Effector memory CD8-positive, alpha-beta T cell (primary cell): Measurements from ENCODE around the gene TMEM86A.

Source experiments
- ATAC-seq: fragments of 150-1000 bp; cut with Tn5 transposase; replicated peaks from 2 replicates; pipeline ENCODE4 v1.10.0; 2021; ENCODE audit warnings: mild to moderate bottlenecking, moderate library complexity
- DNase-seq, 3 experiments: peaks; one replicate each; pipeline ENCODE4 v3.0.0; 2021
- H3K27ac Mint-ChIP-seq, 2 donors: one replicate each; pipeline ENCODE4 v1.8.0; 2022; ENCODE audit warnings: mild to moderate bottlenecking in 2 of 2, mixed read lengths in 2 of 2, moderate library complexity in 2 of 2
- H3K27me3 Mint-ChIP-seq, 2 donors: one replicate each; pipeline ENCODE4 v1.8.0; 2022; ENCODE audit warnings: mixed read lengths in 2 of 2
- H3K36me3 Mint-ChIP-seq: one replicate; pipeline ENCODE4 v1.8.0; 2022; ENCODE audit warnings: mild to moderate bottlenecking, moderate library complexity, mixed read lengths; ENCODE audit not compliant: insufficient read depth
- H3K4me1 Mint-ChIP-seq, 2 donors: one replicate each; pipeline ENCODE4 v1.8.0; 2022; ENCODE audit warnings: low read depth in 2 of 2, mixed read lengths in 2 of 2
- H3K4me3 Mint-ChIP-seq, 2 donors: one replicate each; pipeline ENCODE4 v1.8.0; 2022; ENCODE audit warnings: mild to moderate bottlenecking in 2 of 2, mixed read lengths in 2 of 2, moderate library complexity in 2 of 2
- H3K9me3 Mint-ChIP-seq, 2 donors: one replicate each; pipeline ENCODE4 v1.8.0; 2022; ENCODE audit warnings: mixed read lengths in 2 of 2

TMEM86A gene

GRCh38 chr11:18721561-18722292 is 23.1 kb downstream of the TMEM86A start:
- peak; percentile 71 for ATAC-seq
- Mint-ChIP-seq H3K36me3 (no peaks in the 10 kb centered on the region), H3K27ac (peak overlapping the region; percentile 22 to 69), H3K4me1 (peaks cover 0 to 16% of the 10 kb centered on the region in 2 donors), H3K9me3 (no peaks in the 10 kb centered on the region), H3K27me3 (no peaks in the 10 kb centered on the region), H3K4me3 (peak overlapping the region; percentile 90 to 96)
- DNase-seq, result peak; percentile 32 to 48 (median 39)

GRCh38 chr11:18722293-18722637 is 23.7 kb downstream of the TMEM86A start:
- ATAC-seq (no peak), DNase-seq (no peak)
- peak overlapping the region in 1 of 2 donors; percentile 69 for H3K27ac Mint-ChIP-seq
- H3K4me3 Mint-ChIP-seq, result peak overlapping the region; percentile 90 to 96
- no peaks in the 10 kb centered on the region for H3K36me3 Mint-ChIP-seq
- no peaks in the 10 kb centered on the region for H3K9me3 Mint-ChIP-seq
- H3K4me1 Mint-ChIP-seq, result peaks cover 0 to 16% of the 10 kb centered on the region in 2 donors
- H3K27me3 Mint-ChIP-seq, result no peaks in the 10 kb centered on the region

- no peaks in the 10 kb centered on the region for H3K36me3 Mint-ChIP-seq
- no peaks in the 10 kb centered on the region for H3K9me3 Mint-ChIP-seq
- no peak overlapping the region for H3K4me3 Mint-ChIP-seq
- no peaks in the 10 kb centered on the region for H3K27me3 Mint-ChIP-seq
- DNase-seq, result no peak
- H3K27ac Mint-ChIP-seq, result no peak overlapping the region
- peaks cover 0 to 19% of the 10 kb centered on the region in 2 donors for H3K4me1 Mint-ChIP-seq
- ATAC-seq, result no peak
Measured at GRCh38 chr11:18723991-18724390, 25.4 kb downstream of the TMEM86A start.

- no peak for ATAC-seq
- DNase-seq, result no peak
- peaks cover 0 to 12% of the 10 kb centered on the region in 2 donors for H3K4me1 Mint-ChIP-seq
- no peaks in the 10 kb centered on the region for H3K9me3 Mint-ChIP-seq
- no peak within 1 kb of the TSS for H3K27ac Mint-ChIP-seq
- no peaks in the 10 kb centered on the region for H3K27me3 Mint-ChIP-seq
- no peaks in the 10 kb centered on the region for H3K36me3 Mint-ChIP-seq
- H3K4me3 Mint-ChIP-seq, result no peak within 1 kb of the TSS
Measured at GRCh38 chr11:18726040-18726439, 27.5 kb downstream of the TMEM86A start, which contains the start of gene IGSF22. Gene IGSF22 (minus strand): TSS chr11:18726188. CDS start chr11:18724236, 1,952 bp downstream.

- peak; percentile 23 to 44 (median 43) for DNase-seq
- H3K9me3 Mint-ChIP-seq, result no peaks in the 10 kb centered on the region
Measured at GRCh38 chr11:18727479-18728236, 29.1 kb downstream of the TMEM86A start.

GRCh38 chr11:18728658-18729057 is 30.1 kb downstream of the TMEM86A start:
- Mint-ChIP-seq H3K27me3 (no peaks in the 10 kb centered on the region), H3K4me1 (peaks cover 4 to 6% of the 10 kb centered on the region in 2 donors), H3K4me3 (no peak overlapping the region), H3K36me3 (no peaks in the 10 kb centered on the region), H3K27ac (no peak overlapping the region), H3K9me3 (no peaks in the 10 kb centered on the region)
- DNase-seq (no peak), ATAC-seq (no peak)

More at GRCh38 chr11:18727479-18728236, 29.1 kb downstream of the TMEM86A start:
- H3K27me3 Mint-ChIP-seq, result no peaks in the 10 kb centered on the region
- H3K4me1 Mint-ChIP-seq, result peaks cover 4 to 6% of the 10 kb centered on the region in 2 donors
- peak; percentile 68 for ATAC-seq
- no peak overlapping the region for H3K27ac Mint-ChIP-seq
- no peak overlapping the region for H3K4me3 Mint-ChIP-seq
- no peaks in the 10 kb centered on the region for H3K36me3 Mint-ChIP-seq

- ATAC-seq (no peak), DNase-seq (no peak)
- no peaks in the 10 kb centered on the region for H3K36me3 Mint-ChIP-seq
- no peak overlapping the region for H3K27ac Mint-ChIP-seq
- H3K4me3 Mint-ChIP-seq, result no peak overlapping the region
- no peaks in the 10 kb centered on the region for H3K9me3 Mint-ChIP-seq
- H3K27me3 Mint-ChIP-seq, result no peaks in the 10 kb centered on the region
- peaks cover 4 to 6% of the 10 kb centered on the region in 2 donors for H3K4me1 Mint-ChIP-seq
Measured at GRCh38 chr11:18729426-18729825, 30.8 kb downstream of the TMEM86A start.

GRCh38 chr11:18730020-18730419 is 31.4 kb downstream of the TMEM86A start:
- Mint-ChIP-seq H3K9me3 (no peaks in the 10 kb centered on the region), H3K36me3 (no peaks in the 10 kb centered on the region), H3K27ac (no peak overlapping the region), H3K4me1 (peaks cover 4 to 6% of the 10 kb centered on the region in 2 donors), H3K27me3 (peaks cover 0 to 5% of the 10 kb centered on the region in 2 donors), H3K4me3 (no peak overlapping the region)
- DNase-seq, result no peak
- no peak for ATAC-seq

GRCh38 chr11:18731441-18731840 is 32.9 kb downstream of the TMEM86A start:
- no peaks in the 10 kb centered on the region for H3K9me3 Mint-ChIP-seq
- no peak for ATAC-seq
- H3K27me3 Mint-ChIP-seq, result peaks cover 0 to 19% of the 10 kb centered on the region in 2 donors
- peak overlapping the region; percentile 39 to 50 for H3K27ac Mint-ChIP-seq
- H3K4me1 Mint-ChIP-seq, result peaks cover 4 to 6% of the 10 kb centered on the region in 2 donors
- DNase-seq, result no peak
- no peak overlapping the region for H3K4me3 Mint-ChIP-seq
- H3K36me3 Mint-ChIP-seq, result peaks cover 2% of the 10 kb centered on the region

- H3K4me1 Mint-ChIP-seq, result peaks cover 4 to 6% of the 10 kb centered on the region in 2 donors
- ATAC-seq, result peak; percentile 84
Measured at GRCh38 chr11:18731949-18732821, 33.6 kb downstream of the TMEM86A start.

GRCh38 chr11:18733202-18733601 is 34.6 kb downstream of the TMEM86A start:
- no peak overlapping the region for H3K4me3 Mint-ChIP-seq
- H3K4me1 Mint-ChIP-seq, result peaks cover 4 to 5% of the 10 kb centered on the region in 2 donors
- no peaks in the 10 kb centered on the region for H3K9me3 Mint-ChIP-seq
- DNase-seq, result no peak
- H3K27me3 Mint-ChIP-seq, result peaks cover 3 to 21% of the 10 kb centered on the region in 2 donors
- ATAC-seq, result no peak
- no peak overlapping the region for H3K27ac Mint-ChIP-seq
- H3K36me3 Mint-ChIP-seq, result peaks cover 2% of the 10 kb centered on the region

More at GRCh38 chr11:18731949-18732821, 33.6 kb downstream of the TMEM86A start:
- Mint-ChIP-seq H3K9me3 (no peaks in the 10 kb centered on the region), H3K4me3 (no peak overlapping the region), H3K27me3 (peaks cover 0 to 21% of the 10 kb centered on the region in 2 donors), H3K27ac (peak overlapping the region; percentile 39 to 50), H3K36me3 (peaks cover 2% of the 10 kb centered on the region)
- DNase-seq, result peak; percentile 62 to 72 (median 72)

- H3K4me3 Mint-ChIP-seq, result no peak overlapping the region
- H3K36me3 Mint-ChIP-seq, result peaks cover 2% of the 10 kb centered on the region
- H3K4me1 Mint-ChIP-seq, result peaks cover 3 to 4% of the 10 kb centered on the region in 2 donors
- DNase-seq (no peak), ATAC-seq (no peak)
- H3K9me3 Mint-ChIP-seq, result no peaks in the 10 kb centered on the region
- H3K27ac Mint-ChIP-seq, result no peak overlapping the region
- H3K27me3 Mint-ChIP-seq, result peaks cover 7 to 30% of the 10 kb centered on the region in 2 donors
Measured at GRCh38 chr11:18736590-18737148, 38.1 kb downstream of the TMEM86A start.

GRCh38 chr11:18737642-18738041 is 39.1 kb downstream of the TMEM86A start:
- Mint-ChIP-seq H3K36me3 (peaks cover 2% of the 10 kb centered on the region), H3K27me3 (peaks cover 7 to 30% of the 10 kb centered on the region in 2 donors), H3K4me1 (no peaks in the 10 kb centered on the region), H3K27ac (no peak overlapping the region), H3K9me3 (no peaks in the 10 kb centered on the region), H3K4me3 (no peak overlapping the region)
- ATAC-seq, result no peak
- no peak for DNase-seq
